Pericardium fibroblast (primary cell): Measurements from ENCODE around the gene MAP3K7CL. TPM values are rescaled to one million over a fixed set of nuclear protein-coding genes. Genes with fewer than 3 reads are reported as not detected.

Experiments used
- total RNA-seq: library from RNA; depleted of rRNA; stranded (reverse); fragments of >200 nt; gene quantifications from 2 replicates; pipeline ENCODE4 v1.2.3, GENCODE V29; 2015

MAP3K7CL gene, protein sequence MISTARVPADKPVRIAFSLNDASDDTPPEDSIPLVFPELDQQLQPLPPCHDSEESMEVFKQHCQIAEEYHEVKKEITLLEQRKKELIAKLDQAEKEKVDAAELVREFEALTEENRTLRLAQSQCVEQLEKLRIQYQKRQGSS
- total RNA-seq = 1.2 and 3.6 TPM in 2 replicates

DNA sequence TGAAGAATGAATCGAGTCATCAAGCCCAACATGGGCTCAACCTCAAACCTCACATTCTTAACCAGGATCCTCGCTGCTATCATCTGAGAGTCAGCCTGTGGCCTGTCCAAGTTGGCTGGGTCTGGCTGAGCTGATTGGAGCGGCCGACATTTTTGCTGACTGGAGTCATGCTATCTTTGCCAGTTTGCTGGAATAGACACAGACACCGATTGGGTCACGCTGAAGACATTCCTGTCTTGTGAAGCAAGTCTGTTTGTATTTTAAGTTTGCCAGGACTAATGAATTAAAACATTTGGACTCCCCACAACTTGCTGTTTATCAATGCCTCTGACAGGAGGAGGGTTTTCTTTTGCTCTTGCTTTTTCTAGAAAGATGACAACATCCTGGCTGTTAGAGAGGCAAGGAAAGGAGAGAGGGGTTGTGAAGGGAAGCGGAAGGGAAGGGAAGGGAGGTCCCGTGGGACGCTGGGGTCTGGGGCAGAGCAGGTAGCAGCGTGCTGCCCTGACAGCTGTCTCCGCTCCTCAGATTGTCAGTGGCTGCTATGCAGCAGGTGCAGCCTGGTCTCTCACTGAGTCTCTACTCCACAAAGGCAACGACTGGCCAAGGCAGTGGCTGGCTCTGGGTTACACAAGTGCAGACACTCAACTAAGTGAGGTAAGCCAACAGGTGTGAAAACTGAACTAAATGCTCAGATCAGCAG, at the start of gene MAP3K7CL:
Gene MAP3K7CL (plus strand): TSS at position 375 of the 700 bp plus-strand sequence. CDS start 2,701 bp downstream, outside the sequence.

Other genes starting within 250 kb of the MAP3K7CL start
- 10.0 and 13.5 TPM in 2 replicates for gene LTN1, start 137.8 kb upstream of the MAP3K7CL start, total RNA-seq
- 15.4 and 16.4 TPM in 2 replicates for gene RWDD2B, start 111.3 kb upstream of the MAP3K7CL start, total RNA-seq
- gene USP16, start 106.0 kb upstream of the MAP3K7CL start, total RNA-seq = 12.9 and 24.4 TPM in 2 replicates
- gene CCT8, start 57.0 kb upstream of the MAP3K7CL start, total RNA-seq = 132 and 154 TPM in 2 replicates
- gene BACH1, start 168.3 kb downstream of the MAP3K7CL start, total RNA-seq = 30.9 and 34.7 TPM in 2 replicates